ENCODE data around the gene WHRN. TPM values are rescaled to one million over a fixed set of nuclear protein-coding genes. Genes with fewer than 3 reads are reported as not detected.

WHRN gene
- total and polyA plus RNA-seq, 2 of the 8 experiments (the other 6 are each of a cell fraction or from before 2014, with no cell fraction given), result 4.4 to 7.7 TPM

DNA sequence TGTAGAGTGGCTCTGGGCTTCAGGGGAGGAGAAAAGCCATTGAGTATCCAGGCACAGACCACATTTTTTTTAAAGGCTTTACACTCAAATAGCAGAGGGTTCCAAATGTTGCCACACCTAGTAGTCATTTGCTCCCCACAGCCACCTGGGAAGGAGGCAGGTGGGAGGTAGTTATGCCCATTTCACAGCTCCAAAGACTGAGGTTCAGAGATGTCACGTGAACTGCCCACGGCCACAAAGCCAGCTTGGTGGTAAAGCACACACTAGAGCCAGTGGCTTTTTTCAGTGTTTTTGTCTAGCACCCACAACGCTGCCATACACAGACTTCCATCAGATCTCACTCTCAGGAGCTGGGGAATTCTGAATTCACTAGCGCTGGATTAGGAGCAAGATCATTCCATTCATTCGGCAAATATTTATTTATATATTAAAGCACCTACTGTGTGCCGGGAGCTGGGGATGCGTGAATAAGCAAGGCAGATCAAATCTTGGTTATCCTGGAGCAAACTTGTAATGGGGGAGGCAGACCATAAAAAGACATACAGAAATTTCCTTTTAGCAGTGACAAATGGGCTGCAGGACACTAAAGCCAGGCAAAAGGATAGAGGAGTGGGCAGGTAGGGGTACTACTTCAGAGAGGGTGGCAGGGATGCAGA lies 7.4 kb downstream of the WHRN start:
- 94% methylated on average over 7 of the region's 7 CpGs; no CpG with 5 or more reads in 1 of the 2 experiments for WGBS, 2 experiments (ENCODE audit: extremely low coverage in 1 of 2, insufficient coverage in 1 of 2, insufficient read length in 1 of 2, insufficient replicate concordance in 2 of 2, low coverage in 1 of 2, low lambda C conversion rate in 2 of 2, missing lambda C conversion rate in 1 of 2)
- H3K23ac ChIP-seq (ENCODE audit: insufficient read length), result no peak overlapping the region
- H3K23me2 ChIP-seq (ENCODE audit: low read depth, low read length), result no peaks in the 10 kb centered on the region; the same call in 1 of the 2 replicates
- no peaks in the 10 kb centered on the region for H3K36me3 ChIP-seq (ENCODE audit: control insufficient read depth in 2 of 4, insufficient read depth in 4 of 4, low read length in 3 of 4)
- FAIRE-seq (no peak), DNase-seq (ENCODE audit: low read depth in 1 of 2, low spot score in 2 of 2) (no peak)
- no peak overlapping the region for H2BK20ac ChIP-seq (ENCODE audit: low read length)
- no peak overlapping the region for H3K4me2 ChIP-seq (ENCODE audit: insufficient read depth in 1 of 2, low read depth in 2 of 2, low read length in 2 of 2)
- H3K18ac ChIP-seq (ENCODE audit: extremely low read depth, low read length), result no peak overlapping the region
- peaks cover 0 to 2% of the 10 kb centered on the region in 2 experiments for H4K20me1 ChIP-seq (replicated peaks in 1 of 2; ENCODE audit: control insufficient read depth in 1 of 2, insufficient read depth in 2 of 2, low read length in 2 of 2)
- H3K56ac ChIP-seq (replicated peaks; ENCODE audit: insufficient read length, low read depth, low read length), result no peak overlapping the region
- ChIA-PET POLR2A (ENCODE audit: partially characterized antibody) (interaction anchor here (1.3 to 1.7 kb wide), 2 partner anchors 10 to 110 kb away, joined by 4 to 5 read pairs; partner anchors contain the start of gene AKNA), CTCF (ENCODE audit: partially characterized antibody) (interaction anchor here (4.5 kb wide), 1 partner anchor 10 kb away, joined by 21 read pairs; no protein-coding TSS in a partner anchor)
- H4K8ac ChIP-seq (ENCODE audit: extremely low read depth, insufficient read depth, low read length), result no peak overlapping the region
- TF ChIP-seq KDM1A (IDR thresholded peaks at IDR 0.05; ENCODE audit: borderline replicate concordance, low read length) (peak; percentile 77; the same call in 1 of the 2 replicates), CHD1 (IDR thresholded peaks at IDR 0.05; ENCODE audit: low read depth, low read length) (no peak)
- H2BK120ac ChIP-seq (replicated peaks; ENCODE audit: low read depth, low read length), result no peak overlapping the region
- no peaks in the 10 kb centered on the region for H3K79me2 ChIP-seq (ENCODE audit: control insufficient read depth in 1 of 2, insufficient read depth in 2 of 2, low read length in 2 of 2)
- H3K4ac ChIP-seq (replicated peaks; ENCODE audit: insufficient read length, low read depth, low read length), result no peak overlapping the region
- H2AFZ ChIP-seq (ENCODE audit: low read length), result no peak overlapping the region
- H4K5ac ChIP-seq (ENCODE audit: insufficient read length, low read depth, low read length), result no peak overlapping the region
- H2BK5ac ChIP-seq (ENCODE audit: low read depth, low read length), result no peak overlapping the region
- no peaks in the 10 kb centered on the region for H3K9me3 ChIP-seq (ENCODE audit: insufficient read depth in 2 of 2, low read depth in 1 of 2, low read length in 1 of 2)
- H2BK12ac ChIP-seq (ENCODE audit: low read depth, low read length), result no peak overlapping the region
- no peaks in the 10 kb centered on the region for H3K27me3 ChIP-seq (replicated peaks in 1 of 4; ENCODE audit: control insufficient read depth in 3 of 4, extremely low read depth in 1 of 4, insufficient read depth in 3 of 4, low read length in 3 of 4)
- no peak overlapping the region for H4K91ac ChIP-seq (replicated peaks; ENCODE audit: insufficient read length, low read length)
- no peak overlapping the region for H3K14ac ChIP-seq (ENCODE audit: insufficient read length)
- no peak overlapping the region for H3K4me3 ChIP-seq (ENCODE audit: extremely low read depth in 1 of 4, insufficient read depth in 2 of 4, low read depth in 3 of 4, low read length in 4 of 4)
- H3K79me1 ChIP-seq (ENCODE audit: low read depth, low read length), result no peaks in the 10 kb centered on the region; the same call in 1 of the 2 replicates
- H2AK5ac ChIP-seq (ENCODE audit: low read depth, low read length), result no peak overlapping the region
- H3K27ac ChIP-seq (ENCODE audit: low read depth, low read length), result no peak overlapping the region
- H2BK15ac ChIP-seq (ENCODE audit: low read length), result no peak overlapping the region
- no peak overlapping the region for H3K9ac ChIP-seq (replicated peaks in 1 of 4; ENCODE audit: extremely low read depth in 1 of 4, low read depth in 3 of 4, low read length in 3 of 4)
- peaks cover 3 to 9% (median 5%) of the 10 kb centered on the region in 4 experiments; a peak in 6 of 7 replicates for H3K4me1 ChIP-seq (replicated peaks in 1 of 4; ENCODE audit: control insufficient read depth in 3 of 4, insufficient read depth in 4 of 4, low read length in 3 of 4)

Data from H1 (cell line).